ENCODE results near the gene MYLK3.
A peak's percentile ranks its signal among the peaks of the same experiment; 100 is the strongest.

Gene MYLK3

DNA sequence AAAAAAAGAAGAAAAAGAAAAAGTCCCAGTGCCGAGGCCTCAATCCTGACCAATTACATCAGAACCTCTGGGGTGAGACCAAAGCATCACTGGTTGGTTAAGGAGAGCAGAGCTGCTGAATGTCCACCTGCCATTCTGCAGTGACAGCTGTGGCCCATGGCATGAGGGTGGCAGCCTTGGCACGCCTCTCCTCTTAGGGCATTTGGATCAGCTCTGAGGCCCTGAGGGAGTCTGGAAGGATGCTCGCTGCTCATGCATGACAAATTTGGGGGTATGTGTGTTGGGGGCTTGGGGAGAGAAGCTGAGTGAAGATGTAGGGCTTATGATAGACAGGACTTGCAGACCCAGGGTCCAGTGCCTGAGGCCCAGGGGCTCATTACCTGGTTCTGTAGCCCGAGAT, 26.3 kb downstream of the MYLK3 start:
- no peak for DNase-seq

- no peak for DNase-seq
Observed at GRCh38 chr16:46720619-46721018, 27.5 kb downstream of the MYLK3 start.

DNA sequence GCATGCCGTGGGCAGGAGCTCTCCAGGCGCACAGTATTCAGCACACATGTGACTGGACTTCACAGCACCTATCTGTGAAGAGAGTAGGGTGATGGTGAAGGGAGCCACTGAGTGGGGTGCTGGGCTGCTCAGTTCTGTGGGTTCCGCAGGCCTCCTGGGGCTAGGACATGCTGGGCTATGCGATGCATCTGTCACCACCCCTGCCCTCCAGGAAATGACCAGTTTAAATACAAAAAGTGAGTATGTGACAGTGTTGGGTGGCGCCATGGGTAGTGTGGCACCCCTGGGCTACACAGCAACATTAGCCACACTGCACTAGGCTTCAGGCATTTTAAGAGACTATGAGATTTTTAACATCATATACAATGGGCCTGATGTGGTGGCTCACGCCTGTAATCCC, 28.6 kb downstream of the MYLK3 start:
- DNase-seq, result no peak

DNA sequence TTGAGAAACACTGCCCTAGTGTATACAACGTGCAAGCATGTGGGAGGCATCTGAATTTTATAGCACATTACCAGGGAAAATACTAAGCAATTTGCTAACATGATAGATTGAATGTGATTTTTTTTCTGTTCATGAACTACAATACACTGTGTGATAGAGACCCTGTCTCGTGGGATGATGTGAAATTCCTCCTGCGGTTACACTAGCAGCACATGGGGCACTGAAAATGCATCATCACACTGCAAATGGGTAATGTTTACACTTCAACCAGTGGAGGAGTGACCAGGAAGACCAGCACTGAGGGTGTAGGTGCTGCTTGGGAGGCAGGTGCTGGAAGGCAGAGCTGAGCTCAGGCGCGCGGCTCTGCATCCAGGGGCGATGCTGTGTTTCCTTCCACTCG, 29.9 kb downstream of the MYLK3 start:
- DNase-seq, result no peak

DNA sequence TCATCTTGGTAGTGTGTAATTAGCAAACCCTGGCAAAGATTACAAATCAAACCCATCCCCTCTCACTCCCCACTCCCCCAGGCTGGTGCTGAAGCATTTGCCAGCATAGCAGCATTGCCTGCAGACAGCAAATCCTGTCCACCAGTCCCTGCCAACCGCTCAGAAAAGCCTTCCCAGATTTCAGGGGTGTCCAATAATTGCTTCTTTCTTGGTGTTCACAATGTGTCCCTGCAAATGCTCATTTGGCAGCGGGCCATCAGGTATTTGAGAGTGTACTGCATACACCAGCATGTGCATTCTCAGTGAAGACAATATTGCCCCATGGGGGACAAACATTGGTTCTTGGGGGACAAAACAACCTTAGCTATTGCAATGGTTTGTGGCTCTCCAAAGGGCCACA, 30.5 kb downstream of the MYLK3 start:
- no peak for DNase-seq

DNA sequence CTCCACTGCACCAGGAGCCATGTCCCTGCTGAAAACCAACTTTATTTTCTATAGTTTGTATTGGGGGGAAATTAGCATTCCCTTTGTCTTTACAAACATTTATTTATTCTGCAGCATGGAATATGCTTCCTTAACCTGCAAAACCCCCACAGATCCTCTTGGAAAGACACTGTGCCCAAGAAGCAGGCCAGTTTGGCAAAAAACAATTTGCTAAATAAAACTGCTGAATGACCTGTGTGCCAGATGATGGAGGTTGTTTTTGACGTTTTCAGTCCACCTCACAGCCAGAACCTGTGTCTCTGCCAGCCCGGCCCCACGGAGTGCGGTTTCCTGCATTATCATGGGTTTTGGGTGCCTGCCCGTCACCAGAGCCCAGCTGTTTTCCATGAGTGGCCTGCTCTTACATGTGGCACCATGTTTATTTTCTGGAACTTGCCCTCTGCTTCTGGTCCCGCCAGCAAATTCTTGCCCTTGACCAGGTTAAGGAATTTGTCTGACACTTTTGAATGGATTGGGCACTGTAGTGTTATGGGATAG, 32.3 kb downstream of the MYLK3 start:
- DNase-seq, result no peak

GRCh38 chr16:46714797-46715591, 33.1 kb downstream of the MYLK3 start:
- DNase-seq, result no peak

- no peak for DNase-seq
Observed at GRCh38 chr16:46713634-46714033, 34.5 kb downstream of the MYLK3 start.

- no peak for DNase-seq
Observed at GRCh38 chr16:46712911-46713310, 35.2 kb downstream of the MYLK3 start.

DNA sequence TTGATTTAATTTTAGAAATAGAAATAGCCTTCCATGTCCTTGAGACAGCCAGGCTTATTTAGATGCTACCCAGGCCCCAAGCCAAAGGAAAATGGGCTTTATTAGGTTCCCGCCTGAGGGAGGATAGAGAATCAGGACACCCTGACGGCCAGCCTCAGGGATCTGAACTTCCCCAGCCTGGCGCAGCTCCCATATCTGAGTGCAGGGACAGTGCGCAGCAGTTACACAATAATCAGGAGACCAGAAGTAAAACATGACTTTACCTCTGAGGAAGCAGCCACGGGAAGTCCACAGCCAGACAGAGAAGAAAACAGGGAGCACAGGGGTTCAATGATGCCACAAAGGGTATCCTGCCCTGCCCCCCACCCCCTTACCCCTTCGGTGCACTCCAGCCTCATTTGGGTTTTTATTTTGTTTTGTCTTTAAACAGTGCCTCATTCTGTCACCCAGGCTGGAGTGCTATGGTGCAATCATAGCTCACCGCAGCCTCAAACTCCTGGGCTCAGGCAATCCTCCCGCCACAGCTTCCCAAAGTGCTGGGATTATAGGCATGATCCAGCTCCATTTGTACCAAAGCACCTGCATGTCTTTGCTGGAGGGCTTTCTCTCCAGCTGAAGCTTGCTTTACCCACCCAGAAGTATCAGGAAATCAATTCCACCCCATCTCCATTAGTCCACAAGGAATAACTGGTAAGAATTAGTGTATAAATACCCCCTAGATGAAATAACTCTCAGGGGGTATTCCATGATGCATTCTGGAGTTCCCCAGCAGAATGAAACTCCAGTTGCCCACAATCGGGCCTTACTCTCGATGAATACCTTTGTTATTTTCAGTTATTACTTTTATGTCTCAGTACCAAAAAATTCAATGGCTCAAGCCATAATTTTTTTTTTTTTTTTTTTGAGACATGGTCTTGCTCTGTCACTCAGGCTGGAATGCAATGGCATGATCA, 36.8 kb downstream of the MYLK3 start:
- no peak for DNase-seq

DNA sequence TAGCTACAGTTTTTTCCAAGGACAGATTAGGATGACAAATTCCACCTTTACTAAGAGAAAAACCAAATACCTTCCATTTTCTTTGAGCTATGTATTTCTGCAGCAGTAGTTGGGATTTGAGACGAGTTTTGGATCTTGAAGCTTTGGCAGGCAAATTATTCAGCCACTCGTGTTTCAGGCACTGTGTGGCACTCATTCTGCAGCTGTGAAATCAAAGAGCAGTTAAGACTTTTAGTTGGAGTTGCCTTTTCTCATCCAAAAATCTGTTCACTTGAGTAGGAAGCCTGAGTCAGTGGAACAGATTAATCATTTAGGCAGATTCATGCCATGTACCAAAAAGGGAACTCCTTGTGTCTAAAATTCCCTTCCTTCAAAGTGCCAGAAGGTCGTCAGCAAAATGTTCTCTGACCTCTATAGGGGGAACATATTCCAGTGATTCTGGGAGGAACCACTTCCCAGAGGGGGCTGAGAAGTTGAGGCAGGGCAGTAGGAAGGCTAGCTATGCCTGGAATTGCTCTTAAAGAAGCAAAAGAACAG, 38.6 kb downstream of the MYLK3 start:
- no peak for DNase-seq

- DNase-seq, result no peak
Observed at GRCh38 chr16:46706642-46707041, 41.5 kb downstream of the MYLK3 start.

GRCh38 chr16:46702030-46702429, 46.1 kb downstream of the MYLK3 start:
- DNase-seq, result no peak

DNA sequence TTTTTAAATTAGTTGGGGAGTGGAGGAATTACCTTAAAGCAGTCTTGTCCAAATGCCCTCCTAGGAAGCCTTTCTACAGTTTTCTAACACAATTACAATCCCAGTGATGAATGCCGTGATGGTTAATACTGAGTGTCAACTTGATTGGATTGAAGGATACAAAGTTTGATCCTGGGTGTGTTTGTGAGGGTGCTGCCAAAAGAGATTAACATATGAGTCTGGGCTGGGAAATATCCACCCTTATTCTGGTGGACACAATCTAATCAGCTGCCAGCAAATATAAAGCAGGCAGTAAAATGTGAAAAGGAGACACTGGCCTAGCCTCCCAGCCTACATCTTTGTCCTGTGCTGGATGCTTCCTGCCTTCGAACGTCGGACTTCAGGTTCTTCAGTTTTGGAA, 46.5 kb downstream of the MYLK3 start:
- no peak for DNase-seq

- DNase-seq, result no peak
Observed at GRCh38 chr16:46700048-46700447, 48.1 kb downstream of the MYLK3 start.

DNA sequence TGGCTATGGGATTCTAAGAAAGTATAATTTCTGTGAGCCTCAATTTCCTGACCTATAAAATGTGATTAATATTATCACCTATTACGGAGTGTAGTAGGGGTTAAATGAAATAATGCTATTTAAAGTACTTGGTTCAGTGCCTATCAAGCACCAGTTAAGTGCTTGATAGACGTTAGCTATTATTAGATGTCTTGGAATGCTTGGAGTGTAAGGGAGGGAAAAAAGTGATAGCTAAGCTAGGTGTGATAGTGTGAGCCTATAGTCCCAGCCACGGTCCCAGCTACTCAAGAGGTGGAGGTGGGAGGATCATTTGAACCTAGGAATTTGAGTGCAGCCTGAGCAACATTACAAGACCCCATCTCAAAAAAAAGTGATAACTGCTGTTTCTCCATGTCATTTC, 51.2 kb downstream of the MYLK3 start:
- DNase-seq, result no peak

DNA sequence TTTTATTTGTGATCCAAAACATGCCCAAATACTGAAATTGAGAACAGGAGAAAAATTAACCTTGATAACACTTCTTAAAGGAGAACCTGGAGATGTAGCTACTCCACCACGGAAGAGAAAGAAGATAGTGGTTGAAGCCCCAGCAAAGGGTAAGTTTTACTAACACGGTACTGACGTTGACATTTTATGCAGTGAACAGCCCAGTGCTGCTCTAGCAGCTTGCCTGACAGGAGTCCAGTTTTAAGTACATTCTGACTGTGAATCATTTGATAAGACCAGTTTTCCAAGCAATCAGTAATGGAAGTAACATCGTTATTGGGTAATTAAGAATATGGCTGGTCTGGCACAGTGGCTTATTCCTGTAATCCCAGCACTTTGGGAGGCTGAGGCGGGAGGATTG, 52.2 kb downstream of the MYLK3 start:
- DNase-seq, result no peak

GRCh38 chr16:46693598-46693997, 54.5 kb downstream of the MYLK3 start:
- DNase-seq, result no peak

- no peak for DNase-seq
Observed at GRCh38 chr16:46691726-46692125, 56.4 kb downstream of the MYLK3 start.

- no peak for DNase-seq
Observed at GRCh38 chr16:46690281-46691178, 57.6 kb downstream of the MYLK3 start.

DNA sequence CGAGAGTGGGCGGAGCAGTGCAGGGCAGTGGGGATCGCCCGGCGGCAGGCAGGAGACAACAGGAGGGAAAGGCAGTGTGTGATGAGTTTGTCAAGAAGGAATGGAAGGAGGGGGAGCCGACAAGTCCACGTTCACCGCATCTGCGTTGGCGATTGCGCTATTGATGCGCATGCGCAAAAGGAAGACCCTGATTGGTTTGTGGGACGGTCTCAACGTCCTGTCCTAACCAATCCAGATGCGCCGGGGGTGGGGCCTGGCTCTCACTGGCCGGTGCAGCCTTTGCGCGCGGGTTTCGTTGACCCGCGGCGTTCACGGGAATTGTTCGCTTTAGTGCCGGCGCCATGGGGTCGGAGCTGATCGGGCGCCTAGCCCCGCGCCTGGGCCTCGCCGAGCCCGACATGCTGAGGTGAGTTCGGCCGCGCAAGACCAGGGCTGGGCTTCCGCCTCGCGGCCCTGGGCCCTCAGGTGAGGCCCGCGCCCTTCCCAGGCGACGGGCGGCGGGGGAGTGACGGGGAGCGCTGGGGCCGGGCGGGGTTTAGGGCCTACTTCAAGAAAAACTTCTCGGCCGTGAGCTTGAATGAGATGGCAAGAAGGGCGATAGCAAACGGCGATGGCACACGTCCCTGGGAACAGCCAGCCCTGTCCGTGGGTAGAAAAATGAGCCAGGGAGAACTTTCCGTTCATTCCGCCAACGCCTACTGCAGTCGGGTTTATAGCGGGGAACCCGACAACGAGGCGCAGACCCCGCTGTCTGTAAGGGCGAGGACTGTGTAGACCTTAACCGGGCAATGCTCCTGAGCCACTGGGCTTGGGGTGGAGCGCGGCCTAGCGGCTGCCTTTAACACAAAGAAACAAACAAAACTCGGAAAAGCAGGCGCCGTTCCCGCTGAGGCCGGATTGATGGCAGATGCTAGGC, 58.5 kb downstream of the MYLK3 start, which contains the start of gene ORC6:
Gene ORC6, plus strand, starts transcription at position 295 of the 916 bp plus-strand sequence. Its CDS starts 47 bp downstream, at position 342.
- DNase-seq, result peak; percentile 98
